HepG2 (cell line): ENCODE results near the gene ADD2. TPM values are rescaled to one million over a fixed set of nuclear protein-coding genes. Genes with fewer than 3 reads are reported as not detected.

Source experiments
- ATAC-seq: fragments of 200-7000 bp; cut with Tn5 transposase; 3 replicates; pipeline ENCODE4 v1.9.1; 2020; ENCODE audit warnings: mild to moderate bottlenecking, moderate library complexity
- BruUV-seq: library from RNA; stranded (reverse); fragments of 400-500 nt; replicated peaks from 2 replicates; lab custom pipeline; 2021; lab: Mats Ljungman, UMichigan
- CTCF ChIA-PET: fragments of 300-600 bp; formaldehyde crosslinking; extraction: SDS; loops from one replicate; lab custom pipeline; 2021; ENCODE audit warnings: low total read pairs, inconsistent platforms, low intra/inter-chr PET ratio; lab: Yijun Ruan, JAX
- POLR2A ChIA-PET: fragments of 350-600 bp; sonication (Branson Sonifier 250); formaldehyde crosslinking; loops from one replicate; lab custom pipeline; 2020; ENCODE audit warnings: antibody characterized with exemption, inconsistent platforms; lab: Yijun Ruan, JAX
- DNase-seq: peaks from one replicate; pipeline ENCODE4 v3.0.0-alpha.2; 2015; ENCODE audit warnings: low spot score
- FAIRE-seq: peaks from 3 replicates; lab custom pipeline; 2011; peaks lifted over from hg19 to GRCh38; lab: Jason Lieb, UNC
- H2AFZ ChIP-seq: one replicate; pipeline ENCODE4 v1.6.1; 2011; ENCODE audit warnings: low read length, inconsistent platforms
- H3K27ac ChIP-seq: fragments of 300-600 bp; 3 replicates; pipeline ENCODE4 v1.8.0; 2011; ENCODE audit warnings: mixed run types, mild to moderate bottlenecking, mixed read lengths, low read length, inconsistent platforms; ENCODE audit not compliant: insufficient read depth; ENCODE audit errors: extremely low read length
- H3K27me3 ChIP-seq, 2 experiments: fragments of 200-600 bp in 1 of 2; 2 replicates in 1 of 2; 3 replicates in 1 of 2; pipeline versions ENCODE4 v1.6.0 to v1.8.0; 2011; ENCODE audit warnings: low read length in 2 of 2, mild to moderate bottlenecking in 2 of 2, moderate library complexity in 2 of 2, inconsistent platforms in 1 of 2; ENCODE audit not compliant: insufficient read depth in 2 of 2, control insufficient read depth in 1 of 2
- H3K36me3 ChIP-seq, 2 experiments: fragments of 200-600 bp in 1 of 2; replicated peaks in 1 of 2; 2 replicates in 1 of 2; 3 replicates in 1 of 2; pipeline versions ENCODE4 v1.5.1 to v1.8.0; 2011; ENCODE audit warnings: low read length in 2 of 2, inconsistent platforms in 1 of 2; ENCODE audit not compliant: insufficient read depth in 2 of 2, control insufficient read depth in 1 of 2
- H3K4me1 ChIP-seq: 2 replicates; pipeline ENCODE4 v1.5.1; 2012; ENCODE audit warnings: low read length, inconsistent platforms; ENCODE audit not compliant: insufficient read depth
- H3K4me2 ChIP-seq: 2 replicates; pipeline ENCODE4 v1.6.0; 2011; ENCODE audit warnings: low read depth, low read length, inconsistent platforms
- H3K4me3 ChIP-seq, 3 experiments: fragments of 200-600 bp in 1 of 3; sonication (generic), shearing (Covaris generic) in 1 of 3; replicated peaks in 1 of 3; 2 replicates each; pipeline ENCODE4 v1.5.1; 2011 to 2016; ENCODE audit warnings: low read length in 3 of 3, inconsistent platforms in 2 of 3, low read depth in 2 of 3, mild to moderate bottlenecking in 2 of 3, control low read depth in 1 of 3, mixed read lengths in 1 of 3; ENCODE audit not compliant: insufficient read depth in 1 of 3
- H3K79me2 ChIP-seq: one replicate; pipeline ENCODE4 v1.6.1; 2011; ENCODE audit warnings: low read length, inconsistent platforms; ENCODE audit not compliant: insufficient read depth
- H3K9ac ChIP-seq: 2 replicates; pipeline ENCODE4 v1.6.0; 2011; ENCODE audit warnings: mild to moderate bottlenecking, low read depth, low read length, inconsistent platforms; ENCODE audit not compliant: insufficient read depth
- H3K9me3 ChIP-seq: 2 replicates; pipeline ENCODE4 v1.5.1; 2012; ENCODE audit warnings: mild to moderate bottlenecking, low read length
- H4K20me1 ChIP-seq: 2 replicates; pipeline ENCODE4 v1.6.0; 2011; ENCODE audit warnings: inconsistent platforms, mild to moderate bottlenecking, low read length, moderate library complexity; ENCODE audit not compliant: insufficient read depth
- EHMT2 ChIP-seq: fragments of 200-600 bp; sonication (generic); IDR thresholded peaks from 2 replicates; pipeline ENCODE4 v1.7.0; 2017; ENCODE audit warnings: antibody characterized with exemption, low read depth, low read length, borderline replicate concordance
- ELF4 ChIP-seq: sonication (generic); formaldehyde crosslinking; IDR thresholded peaks from 2 replicates; pipeline ENCODE4 v1.5.0; 2020; ENCODE audit warnings: missing genetic modification reagents, mild to moderate bottlenecking, moderate library complexity, borderline replicate concordance
- POLR2AphosphoS2 ChIP-seq: IDR thresholded peaks from 2 replicates; pipeline ENCODE4 v1.6.1; 2011; ENCODE audit warnings: low read depth, low read length, improper control_type of control experiment
- POLR2G ChIP-seq: fragments of 200-400 bp; formaldehyde crosslinking; IDR thresholded peaks from 2 replicates; pipeline ENCODE4 v1.6.1; 2018; ENCODE audit warnings: mild to moderate bottlenecking, low read depth, low read length, moderate library complexity
- SMAD9 ChIP-seq: sonication (generic); formaldehyde crosslinking; IDR thresholded peaks from 2 replicates; pipeline ENCODE4 v1.5.1; 2020; ENCODE audit warnings: mild to moderate bottlenecking, missing genetic modification reagents
- SMARCC2 ChIP-seq: fragments of 450-650 bp; IDR thresholded peaks from 2 replicates; pipeline ENCODE4 v1.6.1; 2017; ENCODE audit warnings: antibody characterized with exemption, mild to moderate bottlenecking
- TBX2 ChIP-seq: sonication (generic); formaldehyde crosslinking; IDR thresholded peaks from 2 replicates; pipeline ENCODE4 v1.5.0; 2020; ENCODE audit warnings: missing genetic modification reagents, mild to moderate bottlenecking, borderline replicate concordance
- ZBTB42 ChIP-seq: sonication (generic); formaldehyde crosslinking; IDR thresholded peaks from 2 replicates; pipeline ENCODE4 v1.5.0; 2020; ENCODE audit warnings: mild to moderate bottlenecking, missing genetic modification reagents
- ZMYM3 ChIP-seq: sonication (generic); formaldehyde crosslinking; IDR thresholded peaks from 2 replicates; pipeline ENCODE4 v1.5.1; 2020; ENCODE audit warnings: mild to moderate bottlenecking, missing genetic modification reagents
- ZNF30 ChIP-seq: sonication (generic); formaldehyde crosslinking; IDR thresholded peaks from 2 replicates; pipeline ENCODE4 v1.5.0; 2020; ENCODE audit warnings: mild to moderate bottlenecking, missing genetic modification reagents
- ZNF512B ChIP-seq: sonication (generic); formaldehyde crosslinking; IDR thresholded peaks from 2 replicates; pipeline ENCODE4 v1.5.1; 2020; ENCODE audit warnings: missing genetic modification reagents, mild to moderate bottlenecking, borderline replicate concordance
- ZNF605 ChIP-seq: sonication (generic); formaldehyde crosslinking; IDR thresholded peaks from 2 replicates; pipeline ENCODE4 v1.8.0; 2022; ENCODE audit warnings: mild to moderate bottlenecking, missing genetic modification reagents
- WGBS: methylation state at CpG from one replicate; pipeline ENCODE4 v1.1.6; 2017; ENCODE audit warnings: low lambda C conversion rate; 5-methylcytosine and 5-hydroxymethylcytosine counted together
- in situ Hi-C: cut with HindIII; loops from 2 replicates; pipeline ENCODE4 v1.10.0; 2017; ENCODE audit warnings: low pct_unique_long_range_greater_than_20kb; ENCODE audit not compliant: extremely low pct_ligation_motif_present
- intact Hi-C: fragments of 100-400 bp; cut with micrococcal nuclease; formaldehyde crosslinking; loops from one replicate; pipeline ENCODE4 v1.10.0; 2022; ENCODE audit not compliant: unreplicated experiment
- polyA plus RNA-seq, 8 experiments: library from polyadenylated mRNA; depleted of rRNA in 3 of 8; stranded (reverse) in 7 of 8; unstranded in 1 of 8; fragments of >200 nt; fragmentation: Illumina TruSeq in 4 of 8; extraction: Trizol in 4 of 8; gene quantifications; 2 replicates each; pipeline versions ENCODE4 v1.2.1 to v1.2.3, GENCODE V29; 2011 to 2016; ENCODE audit warnings: low read depth in 4 of 8, missing spikeins in 1 of 8, mixed read lengths in 1 of 8; ENCODE audit not compliant: insufficient read depth in 1 of 8
- total RNA-seq, 5 experiments: library from RNA; depleted of rRNA; stranded (reverse); fragments of >200 nt; fragmentation: Illumina TruSeq; extraction: Trizol; gene quantifications; 2 replicates each; pipeline ENCODE4 v1.2.3, GENCODE V29; 2016; ENCODE audit warnings: low read depth in 1 of 5

ADD2 gene
- total and polyA plus RNA-seq, 2 of the 13 experiments (the other 11 are each of a cell fraction or from before 2014, with no cell fraction given): 0.05 to 0.13 TPM

- no peak for TF ChIP-seq ZNF512B
- TF ChIP-seq SMARCC2: no peak
- TF ChIP-seq ELF4 (CRISPR knock-in tag): no peak
- no peak for TF ChIP-seq ZNF605
Measured at GRCh38 chr2:70643715-70644114, 124.3 kb downstream of the ADD2 start (continued).

- Histone ChIP-seq H2AFZ (no peak overlapping the region), H3K9ac (no peak overlapping the region), H3K9me3 (no peaks in the 10 kb centered on the region), H3K27me3 (peaks cover 0 to 29% of the 10 kb centered on the region in 2 experiments; a peak in 3 of 5 replicates), H3K4me1 (no peaks in the 10 kb centered on the region), H3K4me3 (no peak overlapping the region), H3K27ac (no peak overlapping the region), H3K36me3 (no peaks in the 10 kb centered on the region), H4K20me1 (no peaks in the 10 kb centered on the region), H3K79me2 (no peaks in the 10 kb centered on the region), H3K4me2 (no peak overlapping the region)
- DNase-seq (no peak), ATAC-seq (no peak), FAIRE-seq (no peak)
- in situ Hi-C loops (loop anchor here (10.0 kb wide), 1 partner anchor 337 kb away; the partner anchor contains the start of gene FAM136A), intact Hi-C loops (no loop called here)
- no TSS peak for BruUV-seq
- ChIA-PET POLR2A (no interaction called here), CTCF (no interaction called here)
- 15% methylated on average over 7 of the region's 7 CpGs for WGBS
- TF ChIP-seq ZMYM3 (no peak), TBX2 (CRISPR knock-in tag) (no peak), POLR2G (no peak), EHMT2 (no peak), POLR2AphosphoS2 (no peak), ZNF30 (CRISPR knock-in tag) (no peak), SMAD9 (CRISPR knock-in tag) (no peak), ZBTB42 (no peak)
Measured at GRCh38 chr2:70641263-70641784, 126.7 kb downstream of the ADD2 start.
